Testis (tissue), 2 donors: ENCODE results near the gene MAN1C1.

Experiments
- POLR2A ChIP-seq: fragments of 450-650 bp; IDR thresholded peaks from one replicate; pipeline ENCODE4 v1.6.1; 2017; ENCODE audit warnings: antibody characterized with exemption, mild to moderate bottlenecking, moderate library complexity
- TF ChIP-seq, protein P1 (sequence below), 3 experiments: fragments of 450-650 bp in 2 of 3; fragments of 200-600 bp in 1 of 3; sonication (generic) in 1 of 3; IDR thresholded peaks; one replicate each; pipeline ENCODE4 v1.5.1; 2016 to 2019; ENCODE audit warnings: antibody characterized with exemption in 3 of 3, mild to moderate bottlenecking in 2 of 3, moderate library complexity in 1 of 3

DNA sequence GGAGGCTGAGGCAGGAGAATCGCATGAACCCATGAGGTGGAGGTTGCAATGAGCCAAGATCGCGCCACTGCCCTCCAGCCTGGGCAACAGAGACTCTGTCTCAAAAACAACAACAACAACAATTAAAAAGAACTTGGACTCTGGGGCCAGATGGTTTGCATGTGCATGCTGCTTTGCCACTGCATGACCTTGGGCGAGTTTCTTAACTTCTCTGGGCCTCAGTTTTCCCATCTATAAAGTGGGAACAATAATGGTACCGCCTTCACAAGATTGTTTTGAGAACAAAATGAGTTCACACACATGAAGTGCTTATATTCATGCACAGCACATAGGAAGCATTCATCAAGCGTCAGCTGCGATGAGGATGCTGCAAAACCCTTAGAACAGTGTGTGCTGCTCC, 74.6 kb downstream of the MAN1C1 start:
- TF ChIP-seq, protein P1, sequence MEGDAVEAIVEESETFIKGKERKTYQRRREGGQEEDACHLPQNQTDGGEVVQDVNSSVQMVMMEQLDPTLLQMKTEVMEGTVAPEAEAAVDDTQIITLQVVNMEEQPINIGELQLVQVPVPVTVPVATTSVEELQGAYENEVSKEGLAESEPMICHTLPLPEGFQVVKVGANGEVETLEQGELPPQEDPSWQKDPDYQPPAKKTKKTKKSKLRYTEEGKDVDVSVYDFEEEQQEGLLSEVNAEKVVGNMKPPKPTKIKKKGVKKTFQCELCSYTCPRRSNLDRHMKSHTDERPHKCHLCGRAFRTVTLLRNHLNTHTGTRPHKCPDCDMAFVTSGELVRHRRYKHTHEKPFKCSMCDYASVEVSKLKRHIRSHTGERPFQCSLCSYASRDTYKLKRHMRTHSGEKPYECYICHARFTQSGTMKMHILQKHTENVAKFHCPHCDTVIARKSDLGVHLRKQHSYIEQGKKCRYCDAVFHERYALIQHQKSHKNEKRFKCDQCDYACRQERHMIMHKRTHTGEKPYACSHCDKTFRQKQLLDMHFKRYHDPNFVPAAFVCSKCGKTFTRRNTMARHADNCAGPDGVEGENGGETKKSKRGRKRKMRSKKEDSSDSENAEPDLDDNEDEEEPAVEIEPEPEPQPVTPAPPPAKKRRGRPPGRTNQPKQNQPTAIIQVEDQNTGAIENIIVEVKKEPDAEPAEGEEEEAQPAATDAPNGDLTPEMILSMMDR (IDR thresholded peaks at IDR 0.05): no peak
- no peak for TF ChIP-seq POLR2A
